Measurements from ENCODE around the gene FERMT1. TPM values are rescaled to one million over a fixed set of nuclear protein-coding genes. Genes with fewer than 3 reads are reported as not detected.

The FERMT1 gene
- total RNA-seq, 1 experiment from 2014 or later: 70.8 TPM

DNA sequence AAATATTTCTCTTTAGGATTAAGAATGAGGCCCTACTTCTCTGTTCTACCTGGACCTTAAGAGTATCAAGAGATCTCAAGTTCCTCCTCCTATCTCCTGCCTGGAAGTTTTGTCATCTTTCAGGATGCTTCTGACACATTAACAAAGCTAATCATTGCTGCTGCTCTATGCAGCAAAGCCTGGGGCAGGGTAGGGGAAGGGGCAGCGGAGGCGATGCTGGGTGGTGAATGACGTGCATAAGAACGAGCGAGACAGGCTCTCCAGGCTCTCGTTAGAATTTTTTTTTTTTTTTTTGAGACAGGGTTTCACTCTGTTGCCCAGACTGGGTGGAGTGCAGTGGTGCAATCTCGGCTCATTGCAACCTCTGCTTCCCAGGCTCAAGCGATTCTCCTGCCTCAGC, 31.2 kb downstream of the FERMT1 start:
- no TSS peak for BruUV-seq (replicated peaks)

DNA sequence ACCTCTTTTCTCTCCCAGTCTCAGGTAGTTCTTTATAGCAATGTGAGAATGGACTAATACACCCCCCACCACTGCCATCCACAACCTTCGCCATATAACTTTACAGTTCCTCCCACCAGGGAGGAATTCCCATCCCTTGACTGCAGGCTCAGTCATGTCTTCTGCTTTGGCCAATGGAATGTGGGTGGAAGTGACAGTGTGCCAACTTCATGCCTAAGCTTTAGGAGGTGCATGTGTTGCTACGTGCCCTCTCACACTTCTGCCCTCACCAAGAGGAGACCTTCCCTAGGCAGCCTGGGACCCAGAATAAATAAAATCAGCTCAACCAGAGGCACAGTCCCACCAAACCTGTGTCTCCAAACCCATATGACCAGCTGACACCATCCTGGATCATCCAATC, 36.0 kb downstream of the FERMT1 start:
- Histone ChIP-seq H3K79me2 (ENCODE audit: low read length) (no peaks in the 10 kb centered on the region), H4K20me1 (ENCODE audit: low read length) (no peaks in the 10 kb centered on the region), H3K4me2 (ENCODE audit: low read length) (no peak overlapping the region), H3F3A (ENCODE audit: low read length, unreplicated experiment) (no peaks in the 10 kb centered on the region), H3K4me1 (ENCODE audit: insufficient read depth, low read length) (no peaks in the 10 kb centered on the region), H3K27ac (ENCODE audit: low read length) (no peak overlapping the region), H2AFZ (ENCODE audit: low read length) (no peak overlapping the region), H3K36me3 (ENCODE audit: low read depth, low read length) (peaks cover 61% of the 10 kb centered on the region), H3K9ac (ENCODE audit: low read length) (no peak overlapping the region), H3K27me3 (ENCODE audit: low read length) (no peaks in the 10 kb centered on the region), H3K9me3 (ENCODE audit: low read length) (no peaks in the 10 kb centered on the region), H3K4me3 (ENCODE audit: low read length) (no peak overlapping the region), H3K9me2 (replicated peaks; ENCODE audit: low read length) (no peaks in the 10 kb centered on the region)
- CTCF ChIA-PET: no interaction called here
- ATAC-seq (no peak), DNase-seq (no peak)
- POLR2A ChIA-PET (ENCODE audit: unreplicated experiment): no interaction called here
- no peak for TF ChIP-seq EZH2 (IDR thresholded peaks at IDR 0.05; ENCODE audit: low read length, unreplicated experiment)
- TF ChIP-seq EZH2phosphoT487 (IDR thresholded peaks at IDR 0.05; ENCODE audit: borderline replicate concordance, low read length): no peak
- TF ChIP-seq, protein P1, sequence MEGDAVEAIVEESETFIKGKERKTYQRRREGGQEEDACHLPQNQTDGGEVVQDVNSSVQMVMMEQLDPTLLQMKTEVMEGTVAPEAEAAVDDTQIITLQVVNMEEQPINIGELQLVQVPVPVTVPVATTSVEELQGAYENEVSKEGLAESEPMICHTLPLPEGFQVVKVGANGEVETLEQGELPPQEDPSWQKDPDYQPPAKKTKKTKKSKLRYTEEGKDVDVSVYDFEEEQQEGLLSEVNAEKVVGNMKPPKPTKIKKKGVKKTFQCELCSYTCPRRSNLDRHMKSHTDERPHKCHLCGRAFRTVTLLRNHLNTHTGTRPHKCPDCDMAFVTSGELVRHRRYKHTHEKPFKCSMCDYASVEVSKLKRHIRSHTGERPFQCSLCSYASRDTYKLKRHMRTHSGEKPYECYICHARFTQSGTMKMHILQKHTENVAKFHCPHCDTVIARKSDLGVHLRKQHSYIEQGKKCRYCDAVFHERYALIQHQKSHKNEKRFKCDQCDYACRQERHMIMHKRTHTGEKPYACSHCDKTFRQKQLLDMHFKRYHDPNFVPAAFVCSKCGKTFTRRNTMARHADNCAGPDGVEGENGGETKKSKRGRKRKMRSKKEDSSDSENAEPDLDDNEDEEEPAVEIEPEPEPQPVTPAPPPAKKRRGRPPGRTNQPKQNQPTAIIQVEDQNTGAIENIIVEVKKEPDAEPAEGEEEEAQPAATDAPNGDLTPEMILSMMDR (conservative IDR thresholded peaks at IDR 0.05; ENCODE audit: low read depth, low read length): no peak
- intact Hi-C loops (cut with micrococcal nuclease): no loop called here
- no TSS peak for BruUV-seq (replicated peaks)

More for the DNA sequence above, 31.2 kb downstream of the FERMT1 start:
- H3K9me3 ChIP-seq (ENCODE audit: low read length): no peaks in the 10 kb centered on the region
- TF ChIP-seq, protein P1 (conservative IDR thresholded peaks at IDR 0.05; ENCODE audit: low read depth, low read length): no peak
- TF ChIP-seq EZH2 (IDR thresholded peaks at IDR 0.05; ENCODE audit: low read length, unreplicated experiment) (no peak), EZH2phosphoT487 (IDR thresholded peaks at IDR 0.05; ENCODE audit: borderline replicate concordance, low read length) (no peak)
- DNase-seq: no peak
- no peak overlapping the region for H3K4me2 ChIP-seq (ENCODE audit: low read length)
- no peaks in the 10 kb centered on the region for H3K27me3 ChIP-seq (ENCODE audit: low read length)
- H3K4me3 ChIP-seq (ENCODE audit: low read length): no peak overlapping the region
- intact Hi-C loops (cut with micrococcal nuclease): no loop called here
- H3K36me3 ChIP-seq (ENCODE audit: low read depth, low read length): peaks cover 59% of the 10 kb centered on the region
- no peak for ATAC-seq
- no peak overlapping the region for H2AFZ ChIP-seq (ENCODE audit: low read length)
- H4K20me1 ChIP-seq (ENCODE audit: low read length): no peaks in the 10 kb centered on the region
- H3K27ac ChIP-seq (ENCODE audit: low read length): no peak overlapping the region
- H3K9me2 ChIP-seq (replicated peaks; ENCODE audit: low read length): no peaks in the 10 kb centered on the region
- no peaks in the 10 kb centered on the region for H3K79me2 ChIP-seq (ENCODE audit: low read length)
- H3K9ac ChIP-seq (ENCODE audit: low read length): no peak overlapping the region
- no peaks in the 10 kb centered on the region for H3F3A ChIP-seq (ENCODE audit: low read length, unreplicated experiment)
- ChIA-PET CTCF (interaction anchor here (0.6 kb wide), 1 partner anchor 535 kb away, joined by 3 read pairs; no protein-coding TSS in a partner anchor), POLR2A (ENCODE audit: unreplicated experiment) (no interaction called here)
- H3K4me1 ChIP-seq (ENCODE audit: insufficient read depth, low read length): no peaks in the 10 kb centered on the region

DNA sequence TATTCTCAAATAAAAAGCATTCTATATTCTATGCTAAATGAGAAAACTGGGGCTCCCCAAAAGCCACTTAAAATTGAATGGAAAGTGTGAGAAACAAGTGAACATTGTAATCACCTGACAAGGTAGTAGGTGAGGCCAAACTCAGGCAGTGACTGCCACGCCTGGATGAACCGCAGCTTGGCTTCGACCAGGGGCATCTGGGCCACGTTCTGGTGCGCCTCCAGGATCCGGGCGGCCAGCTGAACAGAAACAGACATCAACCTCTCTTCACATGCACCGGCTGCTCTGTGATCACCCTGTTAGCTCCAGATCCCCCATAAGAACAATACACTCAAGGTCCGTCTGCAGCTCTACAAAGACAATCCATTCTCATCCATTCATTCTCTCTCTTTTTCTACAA, 38.9 kb downstream of the FERMT1 start:
- H3K9me2 ChIP-seq (replicated peaks; ENCODE audit: low read length): no peaks in the 10 kb centered on the region
- H3K79me2 ChIP-seq (ENCODE audit: low read length): no peaks in the 10 kb centered on the region
- no peak overlapping the region for H3K9ac ChIP-seq (ENCODE audit: low read length)
- H3K4me1 ChIP-seq (ENCODE audit: insufficient read depth, low read length): no peaks in the 10 kb centered on the region
- BruUV-seq (replicated peaks): no TSS peak
- H3K4me3 ChIP-seq (ENCODE audit: low read length): no peak overlapping the region
- CTCF ChIA-PET: no interaction called here
- H3K4me2 ChIP-seq (ENCODE audit: low read length): no peak overlapping the region
- peaks cover 78% of the 10 kb centered on the region for H3K36me3 ChIP-seq (ENCODE audit: low read depth, low read length)
- POLR2A ChIA-PET (ENCODE audit: unreplicated experiment): no interaction called here
- ATAC-seq: no peak
- no peaks in the 10 kb centered on the region for H3K9me3 ChIP-seq (ENCODE audit: low read length)
- H3F3A ChIP-seq (ENCODE audit: low read length, unreplicated experiment): no peaks in the 10 kb centered on the region
- no peak for TF ChIP-seq EZH2phosphoT487 (IDR thresholded peaks at IDR 0.05; ENCODE audit: borderline replicate concordance, low read length)
- no peak for TF ChIP-seq EZH2 (IDR thresholded peaks at IDR 0.05; ENCODE audit: low read length, unreplicated experiment)
- TF ChIP-seq, protein P1 (conservative IDR thresholded peaks at IDR 0.05; ENCODE audit: low read depth, low read length): no peak
- no peak overlapping the region for H2AFZ ChIP-seq (ENCODE audit: low read length)
- DNase-seq: no peak
- H4K20me1 ChIP-seq (ENCODE audit: low read length): no peaks in the 10 kb centered on the region
- H3K27me3 ChIP-seq (ENCODE audit: low read length): no peaks in the 10 kb centered on the region
- intact Hi-C loops (cut with micrococcal nuclease): no loop called here
- no peak overlapping the region for H3K27ac ChIP-seq (ENCODE audit: low read length)

All from PC-3 (cell line).